Mammary epithelial cell (primary cell): ENCODE results near the gene DMAC2L.

ENCODE experiments used
- EZH2 ChIP-seq: IDR thresholded peaks from 2 replicates; pipeline ENCODE4 v1.6.1; 2012; ENCODE audit warnings: low read length, inconsistent platforms, borderline replicate concordance
- TF ChIP-seq, protein P1 (sequence below), 2 donors: IDR thresholded peaks in 1 of 2; conservative IDR thresholded peaks in 1 of 2; 2 replicates each; pipeline ENCODE4 v1.5.1; 2011 to 2012; ENCODE audit warnings: inconsistent platforms in 2 of 2, low read length in 2 of 2, mild to moderate bottlenecking in 2 of 2, control low read depth in 1 of 2, low read depth in 1 of 2; ENCODE audit not compliant: insufficient read depth in 1 of 2; ENCODE audit errors: extremely low read depth in 1 of 2

DNA sequence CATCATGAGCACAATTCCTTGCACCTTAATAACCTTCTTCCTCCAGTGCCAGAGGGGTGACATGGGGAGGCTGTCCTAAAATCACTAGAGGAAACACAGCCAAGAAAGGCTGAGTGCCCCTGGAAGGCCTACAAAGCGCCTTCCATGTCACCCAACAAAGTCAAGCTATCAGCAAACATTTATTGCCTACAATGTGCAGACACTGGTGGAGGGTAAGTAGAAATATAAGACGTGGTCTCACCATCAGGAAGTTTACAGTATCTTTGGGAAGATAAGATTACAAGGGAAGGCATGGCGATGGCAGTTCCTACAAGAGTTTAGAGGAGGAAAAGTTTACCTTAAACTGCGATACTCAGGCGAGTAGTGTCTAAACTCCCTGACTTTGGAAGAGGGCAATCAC, 27.9 kb downstream of the DMAC2L start:
- TF ChIP-seq, protein P1, sequence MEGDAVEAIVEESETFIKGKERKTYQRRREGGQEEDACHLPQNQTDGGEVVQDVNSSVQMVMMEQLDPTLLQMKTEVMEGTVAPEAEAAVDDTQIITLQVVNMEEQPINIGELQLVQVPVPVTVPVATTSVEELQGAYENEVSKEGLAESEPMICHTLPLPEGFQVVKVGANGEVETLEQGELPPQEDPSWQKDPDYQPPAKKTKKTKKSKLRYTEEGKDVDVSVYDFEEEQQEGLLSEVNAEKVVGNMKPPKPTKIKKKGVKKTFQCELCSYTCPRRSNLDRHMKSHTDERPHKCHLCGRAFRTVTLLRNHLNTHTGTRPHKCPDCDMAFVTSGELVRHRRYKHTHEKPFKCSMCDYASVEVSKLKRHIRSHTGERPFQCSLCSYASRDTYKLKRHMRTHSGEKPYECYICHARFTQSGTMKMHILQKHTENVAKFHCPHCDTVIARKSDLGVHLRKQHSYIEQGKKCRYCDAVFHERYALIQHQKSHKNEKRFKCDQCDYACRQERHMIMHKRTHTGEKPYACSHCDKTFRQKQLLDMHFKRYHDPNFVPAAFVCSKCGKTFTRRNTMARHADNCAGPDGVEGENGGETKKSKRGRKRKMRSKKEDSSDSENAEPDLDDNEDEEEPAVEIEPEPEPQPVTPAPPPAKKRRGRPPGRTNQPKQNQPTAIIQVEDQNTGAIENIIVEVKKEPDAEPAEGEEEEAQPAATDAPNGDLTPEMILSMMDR (conservative IDR thresholded peaks at IDR 0.05 in 1 of 2, IDR thresholded peaks at IDR 0.05 in 1 of 2; ENCODE audit: extremely low read depth in 1 of 2, insufficient read depth in 1 of 2, low read depth in 1 of 2, low read length in 2 of 2), result no peak
- TF ChIP-seq EZH2, result no peak
